HL-60 (cell line): ENCODE data around the gene TMPRSS13.

ENCODE experiments used
- DNase-seq, 2 experiments: peaks; one replicate each; pipeline ENCODE4 v3.0.0-alpha.2; 2010 to 2020; ENCODE audit warnings: low read depth in 1 of 2, low spot score in 1 of 2
- H3K27ac ChIP-seq: fragments of 250-450 bp; sonication (Bioruptor Pico); replicated peaks from 2 replicates; pipeline ENCODE4 v1.5.1; 2020; ENCODE audit warnings: mild to moderate bottlenecking, moderate library complexity
- H3K27me3 ChIP-seq: fragments of 250-450 bp; sonication (Bioruptor Pico); 2 replicates; pipeline ENCODE4 v1.5.1; 2021; ENCODE audit warnings: mild to moderate bottlenecking, moderate library complexity; ENCODE audit not compliant: insufficient read depth, poor library complexity, severe bottlenecking
- H3K4me3 ChIP-seq: replicated peaks from 2 replicates; pipeline ENCODE4 v1.5.1; 2011; ENCODE audit warnings: mild to moderate bottlenecking, control low read depth, low read length; ENCODE audit not compliant: insufficient read depth
- CTCF ChIP-seq: IDR thresholded peaks from one replicate; pipeline ENCODE4 v1.5.1; 2011; ENCODE audit warnings: low read length, control low read depth, inconsistent platforms; ENCODE audit not compliant: insufficient read depth
- GABPA ChIP-seq: IDR thresholded peaks from 2 replicates; pipeline ENCODE4 v1.6.1; 2012; ENCODE audit warnings: low read depth
- POLR2AphosphoS5 ChIP-seq: IDR thresholded peaks from 2 replicates; pipeline ENCODE4 v1.6.1; 2012; ENCODE audit warnings: low read depth
- REST ChIP-seq: IDR thresholded peaks from 2 replicates; pipeline ENCODE4 v1.6.1; 2012; ENCODE audit warnings: low read depth; ENCODE audit not compliant: insufficient replicate concordance
- SPI1 ChIP-seq: IDR thresholded peaks from 2 replicates; pipeline ENCODE4 v1.6.1; 2012; ENCODE audit warnings: low read depth, mild to moderate bottlenecking, borderline replicate concordance

TMPRSS13 gene

GRCh38 chr11:117881217-117881616 lies 48.0 kb downstream of the TMPRSS13 start:
- Histone ChIP-seq H3K27ac (no peak overlapping the region), H3K27me3 (peaks cover 37% of the 10 kb centered on the region), H3K4me3 (no peak overlapping the region)
- DNase-seq = no peak
- no peak for TF ChIP-seq POLR2AphosphoS5
- no peak for TF ChIP-seq SPI1
- no peak for TF ChIP-seq GABPA
- no peak for TF ChIP-seq REST
- no peak for TF ChIP-seq CTCF

- DNase-seq = no peak
- Histone ChIP-seq H3K27me3 (peaks cover 51% of the 10 kb centered on the region), H3K27ac (no peak overlapping the region), H3K4me3 (no peak overlapping the region)
- TF ChIP-seq SPI1 (no peak), POLR2AphosphoS5 (no peak), REST (no peak), CTCF (no peak), GABPA (no peak)
Observed at GRCh38 chr11:117879516-117880480, 49.4 kb downstream of the TMPRSS13 start.

DNA sequence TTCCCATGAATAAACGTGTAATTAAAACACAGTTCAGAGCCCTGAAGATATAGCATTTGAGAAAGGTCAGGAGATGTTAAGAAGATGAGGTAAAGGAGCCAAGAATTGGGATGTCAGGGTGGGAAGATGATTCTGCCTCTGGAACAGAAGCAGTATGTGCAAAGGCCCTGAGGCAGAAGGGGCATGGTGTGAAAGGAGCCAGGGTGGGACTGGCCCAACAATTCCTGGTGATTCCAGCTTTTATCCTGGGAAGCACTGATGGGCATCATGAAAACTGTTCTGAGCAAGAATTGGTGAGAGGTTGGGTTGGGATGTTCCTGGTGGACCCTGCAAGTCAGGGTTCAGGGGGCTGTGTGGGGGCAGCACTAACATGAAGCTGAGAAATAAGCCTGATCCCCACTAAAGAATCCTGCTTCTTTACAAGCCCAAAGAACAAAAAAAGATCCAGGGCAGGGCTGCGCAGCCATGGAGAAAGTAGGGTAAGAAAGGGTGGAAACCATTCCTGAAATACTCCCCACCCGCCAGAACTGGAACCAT lies 50.2 kb downstream of the TMPRSS13 start:
- no peak for TF ChIP-seq CTCF
- no peak for TF ChIP-seq REST
- TF ChIP-seq POLR2AphosphoS5 = no peak
- TF ChIP-seq SPI1 = no peak
- no peak for TF ChIP-seq GABPA
- Histone ChIP-seq H3K27ac (no peak overlapping the region), H3K27me3 (peaks cover 59% of the 10 kb centered on the region), H3K4me3 (no peak overlapping the region)
- no peak for DNase-seq
